ENCODE results near the gene CCNG2. TPM values are rescaled to one million over a fixed set of nuclear protein-coding genes. Genes with fewer than 3 reads are reported as not detected.

The CCNG2 gene
- total RNA-seq, 1 experiment from 2014 or later: 10.6 TPM

GRCh38 chr4:77193511-77194102, 36.6 kb downstream of the CCNG2 start:
- H2BK20ac ChIP-seq (ENCODE audit: low read depth, low read length, poor library complexity, severe bottlenecking): no peak overlapping the region
- H3K79me1 ChIP-seq (ENCODE audit: insufficient read depth, low read depth, low read length, poor library complexity, severe bottlenecking): no peaks in the 10 kb centered on the region
- no peak overlapping the region for H3K9ac ChIP-seq (ENCODE audit: extremely low read depth, insufficient read length, low read length)
- no peak overlapping the region for H2BK12ac ChIP-seq (ENCODE audit: insufficient read length, low read depth, low read length)
- Mint-ChIP-seq H3K9me3 (no peaks in the 10 kb centered on the region), H3K36me3 (ENCODE audit: insufficient read depth in 1 of 3, low read depth in 3 of 3) (no peaks in the 10 kb centered on the region), H3K4me1 (peaks cover 9 to 15% of the 10 kb centered on the region in 2 experiments), H3K27ac (peak overlapping the region in 1 of 3 experiments; percentile 40; a peak in 1 of 7 replicates), H3K27me3 (ENCODE audit: low read depth) (peaks cover 45% of the 10 kb centered on the region), H3K4me3 (peak overlapping the region in 1 of 2 experiments; percentile 42; a peak in 2 of 5 replicates)
- H3K4me2 ChIP-seq (ENCODE audit: insufficient read depth, insufficient read length, low read length): peak overlapping the region; percentile 45
- DNase-seq: peak; percentile 91
- no peaks in the 10 kb centered on the region for H3K79me2 ChIP-seq (ENCODE audit: insufficient read depth, low read length)
- H3K56ac ChIP-seq (ENCODE audit: insufficient read length, low read depth, low read length): no peak overlapping the region
- no CpG with 5 or more reads among the region's 17 CpGs for WGBS (ENCODE audit: extremely low coverage, insufficient read length, low lambda C conversion rate)
- no peak overlapping the region for H3K27ac ChIP-seq (ENCODE audit: insufficient read length, low read depth, low read length)
- H3T11ph ChIP-seq (ENCODE audit: low read length): no peak overlapping the region
- no peaks in the 10 kb centered on the region for H3K9me3 ChIP-seq (ENCODE audit: control insufficient read depth, low read depth, low read length)
- H4K91ac ChIP-seq (ENCODE audit: insufficient read length, low read depth, low read length): no peak overlapping the region
- H3K23me2 ChIP-seq (ENCODE audit: insufficient read length, low read depth, low read length, poor library complexity, severe bottlenecking): no peaks in the 10 kb centered on the region
- no peak for TF ChIP-seq CTCF (conservative IDR thresholded peaks at IDR 0.05)
- no peak overlapping the region for H2BK5ac ChIP-seq (ENCODE audit: insufficient read length, low read length)
- no peak overlapping the region for H2AK5ac ChIP-seq (ENCODE audit: insufficient read length, low read length)
- no peaks in the 10 kb centered on the region for H4K20me1 ChIP-seq (ENCODE audit: control insufficient read depth, insufficient read depth, insufficient read length)
- no peak overlapping the region for H3K18ac ChIP-seq (ENCODE audit: insufficient read length, low read depth, low read length)
- H3K23ac ChIP-seq (ENCODE audit: insufficient read length, low read depth, low read length): no peak overlapping the region
- H4K8ac ChIP-seq (replicated peaks; ENCODE audit: insufficient read length, low read depth, low read length): no peak overlapping the region
- H3K4ac ChIP-seq (ENCODE audit: low read depth, low read length): no peak overlapping the region
- peak overlapping the region; percentile 94 for H2AFZ ChIP-seq (ENCODE audit: low read length)
- no peak overlapping the region for H4K5ac ChIP-seq (ENCODE audit: insufficient read length, low read depth, low read length)
- no peaks in the 10 kb centered on the region for H3K4me1 ChIP-seq (ENCODE audit: insufficient read depth, low read length)
- no peak overlapping the region for H2BK15ac ChIP-seq (ENCODE audit: low read depth, low read length)
- no peak overlapping the region for H2BK120ac ChIP-seq (ENCODE audit: low read depth, low read length, poor library complexity, severe bottlenecking)
- H3K14ac ChIP-seq (ENCODE audit: insufficient read depth, low read length): no peak overlapping the region
- H3K27me3 ChIP-seq (ENCODE audit: insufficient read depth, low read length): peaks cover 6% of the 10 kb centered on the region; the same call in 1 of the 2 replicates

Data from H9 (cell line).